Measurements from ENCODE around the gene LMOD1.
"Not testable (repeated sequence)": the region's sequence is repeated elsewhere in the genome, so short reads cannot be mapped to it uniquely, and the experiment has no call there.

LMOD1 gene

DNA sequence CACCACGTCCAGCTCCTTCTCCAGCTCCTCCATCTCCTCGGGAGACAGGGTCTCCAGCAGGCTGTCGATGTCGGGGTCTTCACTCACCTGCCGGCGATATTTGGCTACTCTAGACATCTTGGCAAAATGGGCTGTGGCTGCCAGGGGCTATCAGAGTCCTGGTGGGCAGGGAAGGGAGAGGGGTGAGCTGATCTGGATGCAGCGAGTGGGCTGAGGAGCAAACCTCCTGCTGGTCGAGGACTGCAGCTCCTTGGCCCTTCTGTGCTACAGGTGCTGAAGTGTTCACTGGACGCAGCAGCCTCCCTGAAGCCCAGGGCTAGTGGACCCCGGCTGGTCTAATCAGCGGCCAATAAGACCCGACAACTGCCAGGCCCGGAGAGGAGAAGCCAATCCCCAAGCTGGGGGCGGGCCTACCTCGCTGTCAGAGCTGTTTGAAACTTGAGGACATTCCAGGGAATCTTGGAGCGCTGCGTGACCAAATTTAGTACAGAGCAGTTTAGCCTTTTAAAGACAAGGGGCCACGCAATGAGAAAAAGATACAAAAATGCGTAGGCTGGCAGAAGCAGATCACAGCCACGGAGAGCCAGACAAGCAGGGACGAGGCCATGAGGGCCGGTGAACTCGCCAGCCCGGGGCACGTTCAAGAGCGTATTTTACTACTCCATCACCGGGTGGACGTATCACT, at the start of gene LMOD1:
LMOD1 (minus strand) TSS at position 325 of the 685 bp plus-strand sequence; CDS start at position 117, 208 bp downstream.
- DNase-seq: no peak

DNA sequence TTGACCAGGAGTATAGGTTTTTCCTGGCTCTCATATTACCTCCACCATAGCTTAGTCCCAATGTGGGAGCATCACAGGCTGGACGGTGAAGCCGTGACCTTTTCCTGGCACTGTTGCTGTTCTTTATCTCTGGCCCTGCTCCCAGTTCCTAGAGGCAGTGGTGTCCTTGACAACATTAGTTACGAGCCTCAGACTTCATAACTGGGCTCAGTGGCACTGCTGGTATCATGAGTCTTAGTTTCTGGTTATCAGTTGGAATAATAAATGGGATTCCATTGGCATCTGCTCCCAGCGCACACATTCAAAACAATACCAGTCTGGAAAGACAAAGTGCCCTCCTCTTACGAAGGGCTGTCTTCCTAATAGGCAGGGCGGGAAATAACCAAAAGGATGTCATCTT, 44.1 kb upstream of the LMOD1 start:
- no peak for DNase-seq

DNA sequence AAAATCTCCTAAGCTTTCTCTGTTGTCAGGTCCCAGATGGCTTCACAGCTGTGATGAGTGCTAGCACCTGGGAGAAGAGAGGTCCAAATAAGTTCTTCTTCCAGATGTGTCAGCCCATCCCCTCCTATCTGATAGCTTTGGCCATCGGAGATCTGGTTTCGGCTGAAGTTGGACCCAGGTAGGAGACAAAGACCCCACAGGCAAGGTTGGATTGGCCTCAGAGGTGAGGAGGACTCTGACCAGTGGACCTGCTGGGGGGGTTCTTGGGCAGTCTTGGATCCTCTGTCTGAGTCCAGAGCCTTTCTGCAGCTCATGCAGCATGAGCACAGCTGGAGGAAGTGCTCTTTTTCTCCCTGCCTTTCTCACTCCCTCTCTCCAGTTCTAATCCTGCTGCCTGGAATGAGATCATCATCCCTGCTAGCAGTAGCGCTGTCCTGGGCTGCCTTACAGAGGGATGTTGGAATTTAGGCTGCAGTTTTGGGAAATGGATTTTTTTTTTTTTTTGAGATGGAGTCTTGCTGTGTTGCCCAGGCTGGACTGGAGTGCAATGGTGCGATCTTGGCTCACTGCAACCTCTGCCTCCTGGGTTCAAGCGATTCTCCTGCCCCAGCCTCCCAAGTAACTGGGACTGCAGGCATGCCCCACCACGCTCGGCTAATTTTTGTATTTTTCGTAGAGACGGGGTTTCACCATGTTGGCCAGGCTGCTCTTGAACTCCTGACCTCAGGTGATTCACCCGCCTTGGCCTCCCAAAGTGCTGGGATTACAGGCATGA, 43.2 kb upstream of the LMOD1 start:
- no peak for DNase-seq

DNA sequence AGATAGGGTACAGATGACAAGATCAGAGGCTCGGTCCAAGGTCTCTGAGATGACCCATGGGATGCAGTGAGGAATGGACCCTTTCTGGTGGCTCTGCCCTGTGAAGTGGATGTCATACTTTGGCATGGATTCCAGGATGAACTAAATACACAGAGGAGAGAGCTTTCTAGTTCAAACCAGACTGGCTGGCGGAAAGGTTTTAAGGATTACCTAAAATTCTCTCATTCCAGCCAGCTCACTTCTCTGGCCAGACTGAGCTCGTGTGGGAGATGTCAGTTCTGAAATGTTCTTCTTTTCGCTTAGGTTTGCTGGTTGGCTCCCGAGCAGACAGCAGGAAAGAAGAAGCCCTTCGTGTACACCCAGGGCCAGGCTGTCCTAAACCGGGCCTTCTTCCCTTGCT, 42.3 kb upstream of the LMOD1 start:
- no peak for DNase-seq

DNA sequence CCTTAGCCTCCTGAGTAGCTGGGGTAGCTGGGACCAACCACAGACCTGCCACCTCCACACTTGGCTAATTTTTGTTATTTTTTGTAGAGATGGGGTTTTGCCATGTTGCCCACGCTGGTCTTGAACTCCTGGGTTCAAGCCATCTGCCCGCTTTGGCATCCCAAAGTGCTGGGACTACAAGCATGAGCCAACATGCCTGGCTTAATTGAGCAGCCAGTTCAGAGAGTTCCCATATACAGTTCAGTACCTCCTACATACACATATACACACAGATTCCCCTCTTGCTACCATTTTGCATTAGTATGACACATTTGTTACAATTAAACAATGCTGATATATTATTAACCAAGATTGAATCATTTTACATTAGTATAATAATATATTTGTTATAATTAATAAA, 39.0 kb upstream of the LMOD1 start:
- no peak for DNase-seq

DNA sequence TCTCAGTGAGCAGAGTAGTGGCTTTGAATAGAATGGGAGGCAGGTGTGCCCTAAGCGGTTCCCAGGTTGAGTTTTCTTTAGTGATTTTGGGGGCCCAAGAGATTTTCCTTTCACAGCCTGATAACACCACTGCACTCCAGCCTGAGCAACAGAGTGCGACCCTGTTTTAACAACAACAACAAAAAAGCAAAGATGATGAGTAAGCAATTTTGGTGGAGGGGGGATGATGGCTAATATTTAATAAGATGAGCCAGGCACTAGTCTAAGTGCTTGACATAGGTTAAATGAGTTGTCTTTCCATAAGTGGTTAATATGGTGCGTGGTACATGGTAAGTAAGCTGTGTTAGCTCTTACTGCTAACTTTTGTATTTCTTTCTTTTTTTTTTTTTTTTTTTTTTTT, 38.1 kb upstream of the LMOD1 start:
- no peak for DNase-seq

DNA sequence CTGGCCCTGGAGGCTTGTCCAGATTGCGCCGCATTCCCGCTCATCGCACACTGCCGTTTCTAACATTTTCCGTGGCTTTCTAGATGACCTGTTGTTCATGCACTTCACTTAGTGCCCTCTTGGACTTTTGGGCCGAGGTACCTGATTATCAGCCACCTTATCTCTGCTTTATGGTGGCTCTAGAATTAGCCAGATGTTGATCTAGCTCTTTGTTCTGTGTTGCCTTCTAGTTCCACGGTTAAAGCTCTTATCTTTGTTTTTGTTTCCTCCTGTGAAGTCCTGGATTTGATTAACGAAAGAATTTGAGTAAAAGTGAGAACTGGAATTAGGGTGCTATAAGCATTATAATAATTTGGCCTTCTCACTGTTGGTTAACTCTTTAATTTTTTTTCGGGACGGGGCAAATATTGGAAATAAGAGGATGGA, 37.0 kb upstream of the LMOD1 start:
- no peak for DNase-seq

DNA sequence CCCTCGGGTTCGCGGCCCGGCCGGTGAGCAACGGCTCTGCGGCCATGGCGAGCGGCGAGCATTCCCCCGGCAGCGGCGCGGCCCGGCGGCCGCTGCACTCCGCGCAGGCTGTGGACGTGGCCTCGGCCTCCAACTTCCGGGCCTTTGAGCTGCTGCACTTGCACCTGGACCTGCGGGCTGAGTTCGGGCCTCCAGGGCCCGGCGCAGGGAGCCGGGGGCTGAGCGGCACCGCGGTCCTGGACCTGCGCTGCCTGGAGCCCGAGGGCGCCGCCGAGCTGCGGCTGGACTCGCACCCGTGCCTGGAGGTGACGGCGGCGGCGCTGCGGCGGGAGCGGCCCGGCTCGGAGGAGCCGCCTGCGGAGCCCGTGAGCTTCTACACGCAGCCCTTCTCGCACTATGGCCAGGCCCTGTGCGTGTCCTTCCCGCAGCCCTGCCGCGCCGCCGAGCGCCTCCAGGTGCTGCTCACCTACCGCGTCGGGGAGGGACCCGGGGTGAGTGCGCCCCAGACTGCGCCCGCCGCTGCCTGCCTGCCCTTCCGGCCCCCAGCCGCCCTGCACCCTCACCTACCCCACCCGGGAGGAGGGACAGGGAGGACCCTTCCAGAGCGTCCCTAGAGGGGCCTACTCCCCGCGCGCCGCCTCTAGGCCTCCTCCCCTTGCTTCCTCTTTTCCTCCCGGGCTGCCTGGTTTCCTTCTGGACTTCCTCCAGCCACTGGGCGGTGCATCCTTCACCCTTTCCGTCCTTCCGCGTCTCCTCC, 36.5 kb upstream of the LMOD1 start, which contains the start of gene RNPEP:
RNPEP (plus strand) TSS at position 26 of the 757 bp plus-strand sequence; CDS start at position 45, 19 bp downstream.
- DNase-seq: peak; percentile 38 to 54

DNA sequence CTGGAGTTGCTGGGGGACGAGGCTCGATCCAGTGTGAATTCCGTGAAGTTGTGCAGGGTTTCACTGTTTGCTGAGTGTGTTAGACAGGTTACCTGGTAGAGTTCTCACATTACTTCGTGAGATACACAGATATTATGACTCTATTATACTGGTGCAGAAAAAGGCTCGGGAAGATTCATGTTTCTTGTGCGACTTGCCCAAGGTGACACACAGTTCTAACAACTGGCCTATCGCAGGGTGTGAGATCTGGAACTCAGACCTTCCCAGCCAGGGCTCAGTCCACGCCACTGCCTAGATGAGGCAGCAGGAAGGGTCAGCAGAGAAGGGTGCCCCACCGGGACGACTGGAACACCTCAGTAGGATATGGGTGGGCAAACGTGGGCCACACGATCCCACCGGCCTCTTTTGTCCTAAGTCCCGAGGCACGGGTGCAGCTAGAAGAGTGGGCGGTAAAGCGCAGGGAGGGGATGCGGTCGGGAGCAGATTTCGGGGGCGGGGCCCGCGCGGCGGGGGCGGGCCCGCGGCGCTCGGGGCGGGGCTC, 35.8 kb upstream of the LMOD1 start:
- no peak for DNase-seq

DNA sequence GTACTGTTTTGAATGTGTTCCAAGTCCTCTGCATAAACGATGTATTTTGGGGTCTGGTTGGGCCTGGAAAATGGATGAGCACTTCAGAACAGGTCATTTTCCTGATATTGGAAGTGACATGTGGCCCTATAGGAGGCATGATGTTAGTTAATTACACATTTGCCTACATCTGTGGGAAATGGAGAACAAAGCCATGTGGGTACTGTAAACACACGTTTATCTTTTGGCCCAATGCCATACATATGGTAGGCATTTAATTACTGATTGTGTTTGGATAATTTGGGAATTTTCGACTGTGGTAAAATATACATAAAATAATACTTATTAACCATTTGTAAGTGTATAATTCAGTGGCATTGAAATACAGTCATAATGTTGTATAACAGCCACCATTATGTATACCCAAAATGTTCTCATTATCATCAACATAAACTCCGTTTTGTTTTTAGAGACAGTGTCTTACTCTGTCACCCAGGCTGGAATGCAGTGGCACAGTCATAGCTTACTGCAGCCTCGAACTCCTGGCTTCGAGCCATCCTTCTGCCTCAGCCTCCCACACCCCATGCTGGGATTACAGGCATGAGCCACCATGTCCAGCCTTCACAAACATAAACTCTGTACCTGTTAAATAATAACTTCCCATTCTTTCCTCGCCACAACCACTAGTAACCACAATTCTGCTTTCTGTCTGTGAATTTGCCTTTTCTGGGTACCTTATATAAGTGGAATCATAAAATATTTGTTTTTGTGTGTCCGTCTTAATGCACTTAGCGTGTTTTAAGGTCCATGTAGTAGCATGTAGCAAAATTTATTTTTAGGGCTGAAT, 24.2 kb upstream of the LMOD1 start:
- DNase-seq: no peak

DNA sequence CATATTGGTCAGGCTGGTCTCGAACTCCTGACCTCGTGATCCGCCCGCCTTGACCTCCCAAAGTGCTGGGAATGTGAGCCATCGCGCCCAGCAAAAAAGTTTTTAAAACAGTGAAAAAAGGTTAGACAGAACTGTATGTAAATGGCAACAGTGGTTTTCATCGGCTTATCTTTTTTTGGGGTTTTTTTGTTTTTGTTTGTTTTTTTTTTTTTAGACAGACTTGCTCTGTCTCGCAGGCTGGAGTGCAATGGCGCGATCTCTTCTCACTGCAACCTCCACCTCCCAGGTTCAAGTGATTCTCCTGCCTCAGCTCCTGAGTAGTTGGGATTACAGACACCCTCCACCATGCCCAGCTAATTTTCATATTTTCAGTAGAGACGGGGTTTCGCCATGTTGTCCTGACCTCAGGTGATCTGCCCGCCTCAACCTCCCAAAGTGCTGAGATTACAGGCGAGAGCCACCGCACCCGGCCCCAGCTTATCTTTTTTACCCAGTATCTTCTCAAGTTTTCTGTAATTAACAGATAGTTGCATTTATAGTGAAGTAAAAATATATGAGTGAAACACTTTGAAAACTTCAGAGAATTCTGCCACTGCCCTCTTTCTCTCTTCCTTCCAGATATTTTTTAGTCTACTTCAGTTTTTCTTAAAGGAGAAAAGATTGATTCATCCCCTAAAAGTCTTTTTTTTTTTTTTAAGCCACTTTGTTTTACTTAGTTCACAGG, 22.0 kb upstream of the LMOD1 start:
- DNase-seq: no peak

DNA sequence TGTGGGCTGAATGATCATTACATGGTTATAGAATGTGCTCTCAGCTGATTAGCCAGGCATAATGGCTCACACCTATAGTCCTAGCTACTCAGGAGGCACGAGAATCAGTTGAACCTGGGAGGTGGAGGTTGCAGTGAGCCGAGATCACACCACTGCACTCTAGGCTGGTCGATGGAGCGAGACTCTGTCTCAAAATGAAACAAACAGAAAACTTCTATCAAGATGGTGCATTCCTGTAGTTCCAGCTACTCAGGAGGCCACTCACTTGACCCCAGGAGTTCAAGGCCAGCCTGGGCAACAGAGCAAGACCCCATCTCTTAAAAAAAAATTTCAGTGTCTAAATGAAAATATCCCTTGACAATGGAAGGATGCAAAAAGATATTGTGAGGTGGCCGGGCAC, 19.8 kb upstream of the LMOD1 start:
- no peak for DNase-seq

DNA sequence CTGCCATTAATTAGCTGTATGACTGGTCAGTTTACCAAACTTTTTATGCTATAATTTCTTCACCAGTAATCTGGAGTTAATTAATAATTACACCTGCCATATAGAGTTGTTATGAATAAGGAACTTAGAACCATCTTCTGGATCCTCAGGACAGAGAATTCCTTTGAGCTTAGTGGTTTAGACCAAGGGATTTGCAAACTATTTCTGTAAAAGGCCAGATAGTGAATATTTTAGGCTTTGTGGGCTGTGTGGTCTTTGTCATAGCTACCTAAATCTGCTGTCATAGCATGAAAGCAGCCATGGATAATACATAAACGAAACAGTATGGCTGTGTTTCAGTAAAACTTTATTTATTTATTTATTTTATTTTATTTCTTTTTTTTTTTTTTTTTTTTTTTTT, 17.9 kb upstream of the LMOD1 start:
- no peak for DNase-seq

DNA sequence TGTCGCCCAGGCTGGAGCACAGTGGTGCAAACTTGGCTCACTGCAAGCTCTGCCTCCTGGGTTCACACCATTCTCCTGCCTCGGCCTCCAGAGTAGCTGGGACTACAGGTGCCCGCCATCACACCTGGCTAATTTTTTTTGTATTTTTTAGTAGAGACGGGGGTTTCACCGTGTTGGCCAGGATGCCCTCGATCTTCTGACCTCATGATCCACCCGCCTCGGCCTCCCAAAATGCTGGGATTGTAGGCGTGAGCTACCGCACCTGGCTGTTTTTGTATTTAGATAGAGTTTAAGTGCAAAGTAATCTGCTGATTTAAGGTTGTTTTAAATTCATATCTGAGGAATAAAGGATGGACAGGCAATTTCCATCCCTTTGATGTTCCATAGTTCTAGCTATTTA, 16.0 kb upstream of the LMOD1 start:
- not testable (repeated sequence) for DNase-seq

DNA sequence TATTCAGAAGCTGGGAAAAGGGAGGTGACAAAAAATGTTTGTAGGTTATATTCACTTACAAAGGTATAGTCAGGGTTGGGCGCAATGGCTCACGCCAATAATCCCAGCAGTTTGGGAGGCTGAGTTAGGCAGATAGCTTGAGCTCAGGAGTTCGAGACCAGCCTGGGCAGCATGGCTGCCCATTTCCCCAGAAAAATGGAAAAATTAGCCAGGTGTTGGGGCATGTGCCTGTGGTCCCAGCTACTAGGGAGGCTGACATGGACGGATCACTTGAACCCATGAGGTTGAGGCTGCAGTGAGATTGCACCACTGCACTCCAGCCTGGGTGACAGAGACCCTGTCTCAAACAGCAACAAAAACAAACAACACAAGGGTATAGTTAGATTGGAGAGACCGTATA, 12.0 kb upstream of the LMOD1 start:
- no peak for DNase-seq

DNA sequence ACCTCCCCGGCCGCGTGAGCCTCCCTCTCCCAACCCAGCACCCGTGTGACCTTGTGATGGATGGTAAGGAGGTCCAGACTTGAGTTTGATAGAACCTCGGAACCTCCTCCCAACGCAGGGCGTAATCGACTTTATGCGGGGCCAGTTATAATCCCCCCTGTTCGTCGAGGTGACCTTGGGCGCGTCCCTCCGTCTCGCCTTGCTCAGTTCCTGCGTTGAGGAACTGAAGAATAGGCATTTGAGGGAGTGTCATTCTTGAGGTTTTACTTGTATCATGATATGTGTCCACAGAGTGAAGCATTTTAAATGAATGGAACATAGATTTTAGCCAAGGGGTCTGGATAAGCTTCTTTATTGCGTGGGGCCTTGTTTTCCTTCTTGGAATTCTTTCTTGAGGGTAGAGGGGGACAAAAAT, 9.4 kb upstream of the LMOD1 start:
- no peak for DNase-seq

DNA sequence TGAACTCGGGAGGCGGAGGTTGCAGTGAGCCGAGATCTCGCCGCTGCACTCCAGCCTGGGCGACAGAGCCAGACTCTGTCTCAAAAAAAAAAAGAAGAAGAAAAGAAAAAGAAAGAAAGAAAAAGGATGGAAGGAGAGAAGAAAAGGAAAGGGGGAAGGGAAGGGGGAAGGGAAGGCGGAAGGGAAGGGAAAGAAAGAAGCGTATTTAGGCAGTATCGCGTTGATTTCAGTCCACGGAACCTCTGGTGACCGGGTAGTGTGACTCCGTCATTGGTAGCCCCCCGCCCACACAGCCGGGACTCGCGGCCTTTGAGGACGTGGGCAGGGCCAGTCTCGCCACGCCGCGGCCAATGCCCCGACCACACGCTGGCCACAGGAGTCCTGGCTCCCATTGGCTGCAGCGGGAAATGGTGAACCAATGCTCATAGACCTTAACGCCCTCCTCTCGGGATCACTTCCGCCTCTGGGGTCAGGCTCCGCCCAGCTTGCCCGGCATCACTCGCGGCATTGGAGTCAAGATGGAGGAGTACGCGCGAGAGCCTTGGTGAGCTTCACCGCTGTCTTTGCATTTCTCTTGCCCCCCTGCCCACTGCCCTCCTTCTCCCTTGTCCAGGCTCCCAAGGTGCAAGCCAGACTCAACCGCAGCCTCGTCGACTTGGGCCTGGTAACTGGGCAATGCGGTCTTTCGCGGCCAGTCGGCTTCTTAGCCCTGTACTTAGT, 8.8 kb upstream of the LMOD1 start, which contains the start of gene TIMM17A:
TIMM17A (plus strand) TSS at position 495 of the 720 bp plus-strand sequence; CDS start at position 519, 24 bp downstream.
- DNase-seq: peak; percentile 76 to 89

DNA sequence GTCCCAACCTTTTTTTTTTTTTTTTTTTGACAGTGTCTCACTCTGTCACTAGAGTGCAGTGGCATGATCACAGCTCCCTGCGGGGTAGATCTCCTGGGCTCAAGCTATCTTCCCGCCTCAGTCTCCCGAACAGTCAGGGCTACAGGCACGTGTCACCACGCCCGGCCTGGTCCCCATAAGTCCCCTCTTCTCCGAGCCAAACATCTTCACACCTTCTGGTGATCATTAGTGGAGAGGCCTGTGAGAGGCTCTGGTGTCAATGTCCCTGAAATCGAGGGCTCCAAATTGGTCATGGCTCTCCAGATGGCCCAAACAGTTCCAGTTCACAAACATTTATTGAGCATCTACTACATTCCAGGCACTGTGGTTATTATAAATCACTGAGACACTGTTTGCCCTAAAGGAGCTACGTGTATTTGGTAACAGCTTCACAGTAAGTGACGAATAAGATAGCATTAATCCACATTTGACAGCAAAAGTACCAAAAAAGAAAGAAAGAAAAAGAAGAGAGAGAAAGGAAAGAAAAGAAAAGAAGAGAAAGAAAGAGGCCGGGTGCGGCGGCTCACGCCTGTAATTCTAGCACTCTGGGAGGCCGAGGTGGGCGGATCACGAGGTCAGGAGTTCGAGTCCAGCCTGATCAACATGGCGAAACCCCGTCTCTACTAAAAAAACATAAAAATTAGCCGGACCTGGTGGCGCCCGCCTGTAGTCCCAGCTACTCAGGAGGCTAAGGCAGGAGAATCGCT, 8.1 kb upstream of the LMOD1 start:
- no peak for DNase-seq

DNA sequence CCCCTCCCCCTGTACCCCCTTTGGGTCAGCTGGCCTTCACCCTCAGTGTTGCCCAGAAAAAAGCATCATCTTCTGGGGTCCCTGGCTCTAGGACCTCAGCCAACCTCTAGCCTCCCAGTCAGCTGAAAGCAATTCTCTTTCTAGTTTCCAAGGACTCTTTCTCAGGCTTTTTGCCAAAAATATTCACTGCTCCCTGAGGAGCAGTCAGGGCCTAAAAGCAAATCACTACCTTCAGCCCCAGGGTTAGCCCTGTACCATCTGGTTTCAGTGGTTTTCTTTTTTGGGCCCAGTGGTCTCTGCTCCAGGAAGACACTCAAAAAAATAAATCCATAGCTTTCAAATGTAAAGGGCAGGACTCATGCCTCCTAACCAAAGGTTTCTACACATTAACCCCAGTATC, 3.1 kb upstream of the LMOD1 start:
- no peak for DNase-seq

DNA sequence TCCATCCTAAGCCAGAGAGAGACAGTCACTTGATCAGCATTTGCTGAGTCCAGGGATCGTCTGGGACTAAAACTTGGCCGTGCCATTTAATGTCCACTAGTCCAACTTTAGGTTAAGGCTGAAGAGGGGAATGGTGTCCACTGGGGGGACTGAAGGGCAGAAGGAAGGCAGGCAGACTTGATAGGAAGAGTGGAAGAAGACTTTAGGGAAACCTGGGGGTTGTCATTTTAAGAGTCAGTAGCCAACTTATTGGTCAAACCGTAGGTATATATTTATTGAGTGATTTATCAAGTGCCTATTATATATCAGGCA, 1.3 kb upstream of the LMOD1 start:
- DNase-seq: no peak

Data from bone marrow (tissue), 2 donors.